DLD1 (cell line): ENCODE results near the gene STK10.

Experiments used
- in situ Hi-C: cut with HindIII; loops from 2 replicates; pipeline ENCODE4 v1.10.0; 2017; ENCODE audit warnings: low sequenced_read_pairs

Gene STK10

DNA sequence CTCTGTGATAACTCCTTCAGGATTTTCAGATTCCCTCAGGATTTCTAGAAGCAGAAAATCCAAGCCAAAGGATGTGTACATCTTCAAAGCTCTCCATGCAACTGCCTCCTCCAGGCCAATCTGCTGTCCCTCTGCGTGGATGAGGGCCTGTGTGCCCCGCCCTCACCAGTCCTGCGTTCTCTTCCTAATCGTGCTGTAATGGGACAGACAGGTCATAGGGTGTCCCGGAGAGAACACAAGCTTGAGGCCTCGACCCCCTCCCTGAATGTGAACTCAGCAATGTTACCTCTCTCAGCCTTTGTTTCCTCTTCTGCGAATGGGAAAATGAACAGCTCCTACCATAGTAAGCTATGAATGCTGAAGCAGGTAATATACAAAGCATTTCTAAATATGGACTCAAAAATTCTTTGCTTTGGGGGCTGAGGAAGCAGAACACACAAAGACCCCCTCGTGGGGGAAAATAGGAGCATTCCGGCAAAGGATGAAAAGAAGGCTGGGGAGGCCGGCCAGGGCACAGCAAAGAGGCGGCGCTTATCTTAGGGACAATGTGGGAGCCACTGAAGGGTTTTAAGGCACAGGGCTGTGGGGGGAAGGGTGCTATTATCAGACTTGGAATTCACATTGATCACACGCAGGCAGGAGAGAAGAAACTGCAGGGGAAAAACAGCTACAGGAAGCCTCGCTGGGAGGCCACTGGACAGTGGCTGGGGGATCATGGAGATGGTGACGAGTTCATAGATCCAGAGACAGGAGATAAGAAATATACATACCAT is 124.4 kb downstream of the STK10 start:
- in situ Hi-C loops = no loop called here

DNA sequence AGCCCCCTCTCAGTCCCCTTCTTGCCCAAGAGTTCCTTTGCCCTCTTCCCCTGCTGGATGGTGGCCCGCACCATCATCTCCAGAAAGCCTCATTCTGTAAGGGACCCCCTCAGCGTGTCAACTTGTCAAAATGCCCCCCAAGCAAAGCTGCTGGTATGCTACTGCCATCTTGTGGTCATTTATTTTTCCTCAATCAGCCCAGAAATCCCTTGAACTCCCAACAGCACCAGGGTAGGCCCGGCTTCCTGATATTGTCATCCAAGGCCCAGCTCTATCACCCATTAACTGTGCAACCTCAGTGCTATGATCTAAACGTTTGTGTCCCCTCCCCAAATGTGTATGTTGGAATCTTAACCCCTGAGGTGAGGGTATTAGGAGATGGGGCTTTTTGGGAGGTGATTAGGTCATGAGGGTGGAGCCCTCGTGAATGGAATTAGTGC is 128.3 kb downstream of the STK10 start:
- in situ Hi-C loops = no loop called here

DNA sequence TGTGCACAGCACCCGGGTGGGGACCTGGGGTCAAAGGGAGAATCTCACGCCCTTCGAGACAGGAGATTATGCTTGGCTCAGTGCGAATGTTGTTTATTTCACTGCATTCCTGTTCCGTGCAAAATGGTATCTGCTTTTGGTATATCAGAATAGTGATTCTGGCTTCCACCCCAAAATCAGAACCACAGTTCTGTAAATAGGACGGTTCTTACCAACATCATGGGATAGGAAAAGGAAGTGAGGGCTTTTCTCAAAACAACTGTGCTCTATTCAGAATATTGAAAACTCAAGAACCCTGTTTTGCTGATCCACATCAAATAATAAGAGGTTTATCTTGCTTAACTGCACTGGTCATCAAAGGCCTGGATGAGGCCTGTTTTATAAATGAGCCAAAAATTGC is 129.9 kb downstream of the STK10 start:
- in situ Hi-C loops = no loop called here

DNA sequence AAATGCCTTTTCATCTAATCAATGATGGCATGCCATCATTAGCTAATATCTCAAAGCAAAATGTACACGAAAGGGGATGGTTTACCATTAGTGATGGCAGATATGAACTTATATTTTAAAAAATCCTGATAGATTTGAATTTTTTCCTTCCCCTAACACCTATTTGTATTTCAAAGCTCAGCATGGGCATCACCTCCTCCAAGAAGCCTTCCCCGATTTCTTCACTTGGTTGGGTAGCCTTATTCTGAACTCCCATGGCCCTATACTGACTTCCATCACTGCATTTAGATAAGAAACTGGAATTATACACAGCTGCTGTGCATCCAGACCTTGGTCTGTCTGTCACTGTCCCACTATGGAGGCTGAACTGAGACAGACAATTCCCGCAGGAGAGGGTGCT is 132.0 kb downstream of the STK10 start:
- in situ Hi-C loops = no loop called here

DNA sequence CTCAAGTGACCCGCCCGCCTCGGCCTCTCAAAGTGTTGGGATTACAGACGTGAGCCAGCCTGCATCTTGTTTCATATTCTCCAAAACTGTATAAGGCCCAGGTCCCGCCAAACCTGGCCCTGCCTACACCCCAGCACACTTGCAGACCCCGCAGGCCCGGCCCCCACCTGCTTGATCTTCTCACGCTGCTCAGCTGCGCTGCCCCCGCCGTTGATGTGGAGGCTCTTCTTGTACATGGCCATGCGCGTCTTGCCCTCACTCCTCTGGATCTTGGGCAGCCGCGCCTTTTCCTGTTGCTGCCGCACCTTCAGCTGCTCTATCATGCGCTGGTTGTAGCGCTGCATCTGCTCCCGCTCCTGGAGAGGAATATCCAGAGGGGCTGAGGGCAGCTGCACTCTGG is 132.6 kb downstream of the STK10 start:
- in situ Hi-C loops = no loop called here

DNA sequence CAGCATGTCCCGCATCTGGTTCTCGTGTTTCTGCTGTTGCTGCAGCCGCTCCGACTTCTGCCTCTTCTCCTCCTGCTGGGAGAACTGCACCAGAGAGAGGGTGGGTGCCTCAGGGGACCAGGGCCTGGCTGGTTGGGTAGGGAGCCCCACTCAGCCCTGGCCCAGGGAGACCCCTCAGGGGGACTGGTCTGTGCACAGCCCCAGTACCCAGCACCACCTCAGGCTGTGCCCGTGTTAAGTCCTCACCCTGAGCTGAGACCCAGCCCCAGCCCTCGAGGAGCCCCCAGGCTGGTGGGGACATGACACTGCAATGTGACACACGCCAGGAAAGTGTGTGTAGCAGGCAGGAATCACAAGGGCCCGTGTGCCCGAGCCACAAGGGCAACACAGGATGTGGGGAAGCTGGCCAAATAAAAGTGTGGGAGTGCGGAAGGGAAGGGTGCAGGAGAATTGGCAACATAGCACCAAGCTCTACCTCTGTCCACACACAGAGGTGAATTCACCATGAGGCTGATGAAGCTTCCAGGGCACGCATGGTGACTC is 133.3 kb downstream of the STK10 start:
- in situ Hi-C loops = no loop called here

DNA sequence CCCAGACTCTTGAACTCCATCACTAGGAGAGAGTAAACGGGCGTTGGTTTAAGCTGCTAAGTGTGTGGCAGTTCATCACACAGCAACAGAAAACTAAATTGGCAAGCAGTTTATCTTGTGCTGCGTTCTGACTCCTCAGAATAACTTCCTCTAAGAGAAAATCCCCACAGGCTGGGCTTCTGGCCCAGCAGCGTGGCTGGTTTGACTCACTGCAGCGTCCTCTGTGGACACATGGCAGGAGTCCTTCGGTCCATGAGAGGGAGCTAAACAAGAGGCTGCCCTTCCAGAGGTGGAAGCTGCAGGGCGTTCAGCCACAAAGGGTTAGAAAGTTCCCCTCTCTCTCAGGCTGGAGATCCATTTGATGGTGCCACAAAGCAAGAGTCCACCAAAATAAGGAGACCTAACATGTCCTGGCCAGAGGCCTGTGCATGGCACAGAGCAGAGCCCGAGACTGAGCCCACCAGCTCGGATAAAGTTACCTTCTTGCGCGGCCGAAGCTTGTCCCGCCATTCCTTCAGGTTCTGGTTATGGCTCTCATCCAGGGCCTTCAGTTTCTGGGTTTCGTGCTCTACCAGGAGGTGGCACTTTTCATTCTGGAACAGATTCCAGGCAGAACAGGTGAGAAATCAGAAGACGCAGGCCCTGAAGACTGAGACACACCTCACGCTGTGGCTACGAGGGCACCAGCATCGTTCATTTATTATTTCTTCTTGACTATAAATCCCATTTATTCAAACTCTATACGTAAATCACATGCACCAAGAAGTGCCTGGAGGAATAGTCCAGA is 135.4 kb downstream of the STK10 start:
- in situ Hi-C loops = no loop called here

DNA sequence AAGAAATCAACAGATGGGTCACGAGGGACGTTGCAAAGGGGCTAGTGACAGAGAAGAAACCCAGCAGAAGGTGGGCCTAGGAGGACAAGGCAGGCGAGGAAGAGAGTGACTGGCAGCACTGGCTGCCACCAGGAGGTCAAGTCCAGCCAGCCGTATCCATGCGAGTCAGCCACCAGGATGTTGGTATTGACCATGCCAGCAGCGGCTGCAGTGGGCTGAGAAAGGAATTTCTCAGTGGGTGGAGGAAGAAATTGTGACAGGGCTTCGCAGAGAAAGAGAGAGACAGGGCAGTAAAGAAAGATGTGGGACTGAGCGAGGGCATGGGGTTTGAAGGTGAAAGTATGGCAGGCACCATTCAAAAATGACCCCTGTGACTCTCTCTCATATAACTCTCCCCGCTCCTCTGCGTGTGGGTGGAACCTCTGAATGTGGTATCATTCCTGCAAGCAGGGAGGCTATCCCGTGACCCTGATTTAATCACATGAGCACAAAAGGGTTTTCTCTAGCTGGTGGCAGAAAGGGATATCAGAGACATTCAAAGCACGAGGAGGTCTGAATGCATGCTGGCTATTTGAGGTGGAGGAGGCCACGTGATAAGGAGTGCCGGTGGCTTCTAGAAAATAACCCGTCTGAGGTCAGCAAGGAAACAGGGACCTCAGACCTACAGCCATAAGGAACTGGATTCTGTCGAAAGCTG is 136.2 kb downstream of the STK10 start:
- in situ Hi-C loops = no loop called here

DNA sequence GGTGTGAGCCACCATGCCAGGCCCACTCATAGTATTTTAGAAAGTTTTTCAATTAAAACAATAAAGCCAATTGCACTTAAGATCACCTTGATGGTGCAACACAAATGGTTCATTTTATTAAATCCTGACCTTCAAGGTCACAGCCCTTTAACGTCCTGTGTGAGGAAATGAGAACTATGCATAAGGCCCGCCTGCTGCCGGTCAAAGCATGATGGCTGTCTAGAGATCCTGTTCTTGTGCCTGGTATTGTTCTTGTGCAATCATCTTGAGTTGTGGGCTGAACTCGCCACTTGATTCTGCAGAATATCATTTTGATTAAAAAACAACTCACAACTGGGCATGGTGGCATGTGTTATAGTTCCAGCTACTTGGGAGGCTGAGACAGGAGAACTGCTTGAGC is 137.9 kb downstream of the STK10 start:
- in situ Hi-C loops = no loop called here

DNA sequence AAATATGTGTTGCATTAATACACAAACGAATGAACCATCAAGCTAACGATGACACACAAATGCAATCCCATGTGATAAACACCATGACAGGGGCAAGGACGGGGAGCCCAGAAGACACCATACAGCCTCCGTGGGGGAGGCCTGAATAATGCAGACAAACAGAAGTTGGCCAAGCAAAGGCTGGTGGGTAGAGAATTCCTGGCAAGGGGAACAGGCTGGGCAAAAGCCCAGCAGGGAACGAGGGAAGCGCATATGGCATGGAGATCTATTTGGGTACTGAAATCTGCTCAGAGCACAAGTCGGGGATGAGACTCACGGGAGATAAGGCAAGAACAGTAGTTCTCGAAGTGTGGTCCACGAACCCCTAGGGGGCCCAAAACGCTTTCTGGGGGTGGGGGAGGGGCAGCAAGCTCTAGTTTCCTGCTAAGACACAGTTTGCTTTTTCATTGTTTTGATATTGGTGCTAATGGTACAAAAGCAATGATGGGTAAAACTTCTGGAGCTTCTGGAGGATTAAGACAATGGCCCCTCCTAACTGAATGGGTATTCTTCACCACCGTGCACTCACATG is 138.7 kb downstream of the STK10 start:
- in situ Hi-C loops = no loop called here

DNA sequence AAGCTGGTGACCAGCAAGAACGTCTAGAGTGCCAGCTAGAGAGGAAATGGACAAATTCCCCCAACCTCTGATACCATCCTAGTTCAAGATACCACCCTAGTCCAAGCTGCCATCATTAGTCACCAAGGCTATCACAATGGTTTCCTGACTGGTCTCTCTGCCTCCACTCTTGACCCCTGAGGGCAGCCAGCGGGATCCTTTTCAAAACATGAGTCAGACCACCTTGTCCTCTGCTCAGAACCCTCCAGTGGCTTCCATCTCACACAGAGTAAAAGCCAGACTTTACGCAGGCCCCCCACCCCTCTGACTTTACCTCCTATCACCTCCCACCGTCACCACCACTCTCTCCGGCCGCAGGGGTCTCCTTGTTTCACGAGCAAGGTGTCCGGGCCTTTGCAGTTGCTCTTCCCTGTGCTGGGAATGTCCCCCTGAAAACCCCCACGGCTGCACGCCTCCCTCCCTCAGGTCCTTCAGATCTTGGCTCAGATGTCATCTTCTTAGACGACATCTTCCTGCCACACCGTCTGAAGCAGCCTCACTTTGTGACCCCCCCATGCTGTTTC is 139.4 kb downstream of the STK10 start:
- in situ Hi-C loops = no loop called here

DNA sequence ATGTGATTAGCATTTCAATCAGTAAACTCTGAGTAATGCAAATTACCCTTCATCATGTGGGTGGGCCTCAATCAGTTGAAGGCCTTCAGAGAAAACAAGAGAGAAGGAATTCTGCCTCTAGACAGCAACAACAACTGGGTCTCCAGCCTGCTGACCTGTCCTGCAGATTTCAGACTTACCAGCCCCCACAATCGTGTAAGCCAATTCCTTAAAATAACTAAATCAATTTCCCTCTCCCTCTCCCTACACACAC is 139.9 kb downstream of the STK10 start:
- in situ Hi-C loops = no loop called here

DNA sequence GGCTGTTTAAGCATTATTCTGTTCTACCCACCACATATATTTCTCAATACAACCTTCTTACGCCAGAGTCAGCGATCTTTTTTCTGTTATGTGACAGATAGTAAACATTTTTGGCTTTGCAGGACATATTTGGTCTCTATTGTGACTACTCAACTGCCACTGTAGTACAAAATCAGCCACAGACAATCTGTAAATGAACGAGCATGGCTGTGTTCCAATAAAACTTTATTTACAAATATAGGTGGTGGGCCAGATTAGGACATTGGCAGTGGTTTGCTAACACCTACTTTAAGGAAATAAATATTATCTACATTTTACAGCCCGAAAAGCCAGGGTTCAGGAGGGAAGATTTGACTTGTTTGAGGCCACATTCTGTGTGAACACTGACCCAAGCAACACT is 141.4 kb downstream of the STK10 start:
- in situ Hi-C loops = no loop called here

DNA sequence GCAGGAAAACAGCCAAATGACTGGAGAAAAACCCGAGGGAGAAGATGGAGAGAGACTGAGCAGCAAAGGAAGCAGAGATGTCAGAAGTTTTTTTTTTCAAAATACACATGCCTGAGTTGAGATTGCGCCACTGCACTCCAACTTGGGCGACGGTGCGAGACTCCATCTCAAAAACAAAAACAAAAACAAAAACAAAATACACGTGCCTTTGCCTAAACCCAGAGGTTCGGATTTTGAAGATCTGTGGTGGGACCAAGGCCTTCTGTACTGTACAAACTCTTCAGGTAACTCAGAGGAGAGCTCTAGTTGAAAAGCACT is 142.8 kb downstream of the STK10 start:
- in situ Hi-C loops = no loop called here

DNA sequence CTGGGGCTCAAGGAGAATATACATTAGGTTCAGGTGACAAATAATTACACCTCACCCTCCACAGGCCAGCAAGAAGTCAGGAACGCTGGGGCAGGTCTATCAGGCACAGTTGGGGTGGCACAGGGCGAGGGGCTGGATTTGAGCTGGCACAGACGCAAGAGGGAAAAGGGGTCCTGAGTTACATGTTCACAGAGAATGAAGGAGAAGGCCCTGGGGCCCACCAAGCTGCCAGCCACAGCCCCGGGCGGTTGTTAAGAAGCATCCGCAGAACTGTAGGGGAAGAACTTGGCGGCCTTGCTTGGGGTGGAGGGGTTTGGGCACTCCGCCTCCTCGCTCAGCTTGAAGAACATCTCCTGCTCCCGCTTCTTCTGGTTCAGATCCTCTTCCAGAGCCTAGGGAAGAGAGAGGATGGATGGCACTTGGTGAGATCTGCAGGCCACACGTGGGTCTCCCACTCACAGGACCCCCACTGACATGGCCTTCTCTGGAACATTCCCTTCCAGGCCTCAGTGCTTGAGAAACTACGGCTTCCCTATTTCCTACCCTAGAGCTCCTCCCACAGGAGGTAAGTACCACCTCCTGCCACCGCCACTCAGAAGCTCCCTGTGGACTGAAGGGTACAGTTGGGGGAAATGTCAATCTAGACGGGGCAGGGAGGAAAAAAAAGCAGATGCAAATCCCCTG is 143.3 kb downstream of the STK10 start:
- in situ Hi-C loops = no loop called here

DNA sequence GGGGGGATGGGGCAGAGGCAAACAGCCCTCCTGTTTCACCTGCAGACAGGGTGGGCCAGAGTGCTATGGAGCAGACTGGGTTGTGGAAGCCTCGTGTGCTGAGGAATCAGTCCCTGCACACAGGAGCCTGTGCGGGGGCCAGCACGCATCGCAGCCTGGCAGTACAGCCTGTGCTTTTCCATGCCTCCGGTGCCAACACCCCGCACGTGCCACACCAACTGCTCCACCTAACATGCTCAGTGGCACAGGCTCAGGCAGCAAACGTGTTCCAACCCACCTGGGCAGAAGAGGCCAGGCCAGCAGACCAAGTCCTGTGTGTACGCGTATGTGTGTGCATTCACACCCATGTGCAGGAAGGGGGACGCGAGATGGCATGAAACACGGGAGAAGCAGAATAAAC is 144.2 kb downstream of the STK10 start:
- in situ Hi-C loops = no loop called here

DNA sequence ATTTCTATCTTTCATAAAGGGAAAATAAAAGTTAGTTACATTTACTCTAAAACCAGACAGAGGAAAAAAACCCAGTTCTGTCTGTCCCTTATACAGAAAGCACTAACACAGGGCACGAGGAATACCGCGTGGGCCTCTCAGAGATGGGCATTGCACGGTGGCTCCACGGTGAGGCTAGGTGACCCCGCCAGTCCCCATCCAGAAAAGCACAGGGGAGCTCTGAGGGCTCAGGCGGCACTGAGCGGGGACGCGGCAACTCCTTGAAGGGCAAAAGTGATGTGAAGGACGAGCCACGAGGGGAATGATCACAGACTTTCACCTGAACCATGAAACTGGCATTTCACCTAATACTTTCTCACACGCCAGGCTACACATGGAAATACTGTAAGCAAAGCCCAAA is 145.8 kb downstream of the STK10 start:
- in situ Hi-C loops = no loop called here

DNA sequence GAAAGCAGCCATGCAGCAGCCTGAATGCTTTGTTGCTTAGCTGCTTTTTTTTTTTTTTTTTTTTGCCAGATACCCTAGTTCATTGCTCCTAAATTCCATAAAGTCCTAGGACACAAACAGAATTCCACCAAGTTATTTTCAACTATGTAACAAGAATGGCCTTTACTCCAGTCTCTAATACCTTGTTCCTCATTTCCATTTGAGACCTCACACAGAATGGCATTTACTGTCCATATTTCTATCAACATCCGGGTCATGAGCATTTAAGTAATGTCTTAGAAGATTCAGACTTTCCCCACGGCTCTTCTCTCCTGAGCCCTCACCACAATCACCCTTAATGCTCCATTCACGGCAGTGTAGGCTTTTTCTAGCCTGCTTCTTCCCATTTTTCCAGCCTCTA is 149.9 kb downstream of the STK10 start:
- in situ Hi-C loops = no loop called here

DNA sequence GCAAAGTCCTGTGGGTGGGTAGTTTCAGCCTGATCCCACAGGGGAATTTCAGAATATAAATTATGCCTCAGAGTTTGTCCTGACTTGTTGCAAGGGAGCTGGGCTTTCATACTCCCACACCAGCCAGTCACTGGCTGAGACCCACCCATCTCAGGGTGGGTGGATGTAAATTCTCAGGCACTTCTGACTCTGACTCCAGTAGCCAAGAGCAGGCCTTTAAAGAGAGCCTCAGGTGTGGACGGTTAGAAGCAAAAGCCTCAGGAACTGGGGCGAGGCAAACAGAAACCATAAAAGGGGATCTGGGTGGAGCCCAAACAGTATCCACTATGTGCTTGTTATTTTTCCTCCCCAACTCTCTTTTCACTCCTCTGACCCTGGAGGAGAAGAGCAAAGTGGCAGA is 153.0 kb downstream of the STK10 start:
- in situ Hi-C loops = no loop called here

DNA sequence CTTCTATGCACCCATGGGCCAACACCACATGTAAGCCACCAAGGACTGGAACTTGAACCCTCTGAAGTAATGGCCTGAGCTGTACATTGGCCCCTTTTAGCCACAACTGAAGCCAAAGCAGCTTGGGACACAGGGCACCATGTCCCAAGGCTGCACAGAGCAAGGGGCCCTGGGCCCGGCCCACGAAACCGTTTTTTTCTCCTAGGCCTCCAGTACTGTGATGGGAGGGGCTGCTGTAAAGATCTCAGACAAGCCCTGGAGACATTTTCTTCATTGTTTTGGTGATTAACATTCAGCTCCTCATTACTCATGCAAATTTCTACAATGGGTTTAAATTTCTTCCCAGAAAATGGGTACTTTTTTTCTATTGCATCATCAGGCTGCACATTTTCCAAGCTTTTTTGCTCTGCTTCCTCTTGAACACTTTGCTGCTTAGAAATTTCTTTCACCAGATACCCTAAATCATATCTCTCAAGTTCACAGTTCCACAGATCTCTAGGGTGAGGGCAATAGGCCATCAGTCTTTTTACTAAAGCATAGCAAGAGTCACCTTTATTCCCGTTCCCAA is 156.0 kb downstream of the STK10 start:
- in situ Hi-C loops = no loop called here
